ENCODE results near the gene CEACAM5.
"Not testable (repeated sequence)": the region's sequence is repeated elsewhere in the genome, so short reads cannot be mapped to it uniquely, and the experiment has no call there.

CEACAM5 gene

GRCh38 chr19:41745756-41746155, 37.3 kb downstream of the CEACAM5 start:
- DNase-seq, result no peak

GRCh38 chr19:41746593-41747227, 38.3 kb downstream of the CEACAM5 start:
- peak; percentile 49 for DNase-seq

GRCh38 chr19:41748012-41748411, 39.6 kb downstream of the CEACAM5 start:
- DNase-seq, result no peak

- DNase-seq, result not testable (repeated sequence)
These were observed 42.1 kb downstream of the CEACAM5 start for GRCh38 chr19:41750248-41751134.

- peak; percentile 67 for DNase-seq
These were observed 44.7 kb downstream of the CEACAM5 start for GRCh38 chr19:41753159-41753558.

- peak; percentile 75 for DNase-seq
These were observed 45.6 kb downstream of the CEACAM5 start for GRCh38 chr19:41753936-41754529.

GRCh38 chr19:41755328-41755913, 47.0 kb downstream of the CEACAM5 start, which contains the start of gene CEACAM6:
Gene CEACAM6, plus strand, starts transcription at chr19:41755530. Its CDS starts 109 bp downstream, at chr19:41755639.
- no peak for DNase-seq

GRCh38 chr19:41758846-41759245, 50.4 kb downstream of the CEACAM5 start:
- DNase-seq, result no peak

- DNase-seq, result no peak
These were observed 58.7 kb downstream of the CEACAM5 start for GRCh38 chr19:41767115-41767514.

GRCh38 chr19:41768105-41768504, 59.7 kb downstream of the CEACAM5 start:
- not testable (repeated sequence) for DNase-seq

GRCh38 chr19:41769608-41770007, 61.2 kb downstream of the CEACAM5 start:
- no peak for DNase-seq

GRCh38 chr19:41771410-41771809, 63.0 kb downstream of the CEACAM5 start:
- no peak for DNase-seq

GRCh38 chr19:41774515-41774980, 66.1 kb downstream of the CEACAM5 start:
- peak; percentile 63 for DNase-seq

- no peak for DNase-seq
These were observed 68.3 kb downstream of the CEACAM5 start for GRCh38 chr19:41776700-41777099.
